Non-pigmented ciliary epithelial cell (primary cell): ENCODE results near the gene VAPB.

Source experiments
- DNase-seq: peaks from one replicate; pipeline ENCODE4 v3.0.0-alpha.2; 2010; ENCODE audit warnings: low read depth

VAPB gene

GRCh38 chr20:58463256-58463655 is 74.2 kb downstream of the VAPB start:
- no peak for DNase-seq

GRCh38 chr20:58464838-58465237 is 75.8 kb downstream of the VAPB start:
- no peak for DNase-seq

- DNase-seq, result no peak
Observed at GRCh38 chr20:58466095-58466708, 77.2 kb downstream of the VAPB start.

- DNase-seq, result no peak
Observed at GRCh38 chr20:58466729-58467571, 77.9 kb downstream of the VAPB start.

- no peak for DNase-seq
Observed at GRCh38 chr20:58467572-58468527, 78.8 kb downstream of the VAPB start.

- no peak for DNase-seq
Observed at GRCh38 chr20:58469616-58470015, 80.6 kb downstream of the VAPB start.

- DNase-seq, result no peak
Observed at GRCh38 chr20:58470336-58471192, 81.5 kb downstream of the VAPB start.

- DNase-seq, result no peak
Observed at GRCh38 chr20:58471193-58472164, 82.5 kb downstream of the VAPB start.

GRCh38 chr20:58472273-58473018 is 83.4 kb downstream of the VAPB start:
- DNase-seq, result no peak

GRCh38 chr20:58473453-58474425 is 84.7 kb downstream of the VAPB start:
- DNase-seq, result no peak

- no peak for DNase-seq
Observed at GRCh38 chr20:58475466-58475865, 86.4 kb downstream of the VAPB start.

- no peak for DNase-seq
Observed at GRCh38 chr20:58478141-58478805, 89.2 kb downstream of the VAPB start.

- DNase-seq, result no peak
Observed at GRCh38 chr20:58479726-58480440, 90.9 kb downstream of the VAPB start.

- DNase-seq, result no peak
Observed at GRCh38 chr20:58480551-58481336, 91.7 kb downstream of the VAPB start.

- DNase-seq, result no peak
Observed at GRCh38 chr20:58481481-58482021, 92.5 kb downstream of the VAPB start.

- no peak for DNase-seq
Observed at GRCh38 chr20:58482416-58482815, 93.4 kb downstream of the VAPB start.
